Aorta (tissue), 5 donors: ENCODE data around the gene SCP2D1. TPM values are rescaled to one million over a fixed set of nuclear protein-coding genes. Genes with fewer than 3 reads are reported as not detected.

ENCODE experiments used
- ATAC-seq: fragments of 200-7000 bp; cut with Tn5 transposase; one replicate; pipeline ENCODE4 v1.9.1; 2022; ENCODE audit warnings: moderate library complexity; ENCODE audit not compliant: low FRiP score
- DNase-seq, 2 donors: peaks; one replicate each; pipeline ENCODE4 v3.0.0-alpha.2; 2020
- H3K27ac ChIP-seq, 2 donors: one replicate each; pipeline ENCODE4 v1.5.1; 2013; ENCODE audit warnings: low read length in 2 of 2, mild to moderate bottlenecking in 2 of 2, moderate library complexity in 2 of 2, control low read depth in 1 of 2, inconsistent platforms in 1 of 2, low read depth in 1 of 2
- H3K27me3 ChIP-seq, 2 donors: one replicate each; pipeline ENCODE4 v1.6.1; 2013; ENCODE audit warnings: control low read depth in 1 of 2, low read length in 1 of 2, mild to moderate bottlenecking in 1 of 2, moderate library complexity in 1 of 2; ENCODE audit not compliant: insufficient read depth in 2 of 2, control insufficient read depth in 1 of 2
- H3K36me3 ChIP-seq, 2 donors: one replicate each; pipeline ENCODE4 v1.6.1; 2013; ENCODE audit warnings: control low read depth in 1 of 2, low read length in 1 of 2, mild to moderate bottlenecking in 1 of 2; ENCODE audit not compliant: insufficient read depth in 2 of 2, control insufficient read depth in 1 of 2
- H3K4me1 ChIP-seq, 2 donors: one replicate each; pipeline ENCODE4 v1.6.1; 2013; ENCODE audit warnings: low read length in 2 of 2, control low read depth in 1 of 2, mild to moderate bottlenecking in 1 of 2, moderate library complexity in 1 of 2; ENCODE audit not compliant: insufficient read depth in 2 of 2, control insufficient read depth in 1 of 2
- H3K4me3 ChIP-seq, 2 donors: one replicate each; pipeline ENCODE4 v1.5.1; 2013; ENCODE audit warnings: low read length in 2 of 2, control low read depth in 1 of 2, mild to moderate bottlenecking in 1 of 2
- H3K9me3 ChIP-seq: one replicate; pipeline ENCODE4 v1.6.1; 2013; ENCODE audit warnings: mild to moderate bottlenecking, low read length; ENCODE audit not compliant: control insufficient read depth
- WGBS, 2 donors: extraction: QIAGEN DNeasy Blood & Tissue Kit; methylation state at CpG; one replicate each; pipeline ENCODE4 v1.1.7; 2013; 5-methylcytosine and 5-hydroxymethylcytosine counted together
- intact Hi-C, 2 donors: fragments of 100-400 bp; cut with DNase I; formaldehyde crosslinking; loops; one replicate each; pipeline versions ENCODE4 v1.14.2 to v1.15.0; 2022
- polyA plus RNA-seq, 2 donors: library from polyadenylated mRNA; stranded (reverse); fragments of 200-250 nt; gene quantifications; one replicate each; pipeline ENCODE4 v1.2.3, GENCODE V29; 2013
- total RNA-seq, 2 donors: library from RNA; stranded (reverse); fragmentation: NEBNext Ultra II Directional; extraction: Animal tissue kit (Norgen Biotek cat#: 25700); gene quantifications; one replicate each; pipeline ENCODE4 v1.2.1, GENCODE V29; 2021
- donor health status: healthy with polysubstance abuse.
- donor health status: Bipolar disorder and iron deficiency.
- donor health status: DM: no; HTN: no; CAD: no.
- donor health status: DM: no; HTN: no; CAD: no.
- donor health status: DM: yes; HTN: yes; CAD: no.

SCP2D1 gene
- total and polyA plus RNA-seq, 4 donors, result not detected

DNA sequence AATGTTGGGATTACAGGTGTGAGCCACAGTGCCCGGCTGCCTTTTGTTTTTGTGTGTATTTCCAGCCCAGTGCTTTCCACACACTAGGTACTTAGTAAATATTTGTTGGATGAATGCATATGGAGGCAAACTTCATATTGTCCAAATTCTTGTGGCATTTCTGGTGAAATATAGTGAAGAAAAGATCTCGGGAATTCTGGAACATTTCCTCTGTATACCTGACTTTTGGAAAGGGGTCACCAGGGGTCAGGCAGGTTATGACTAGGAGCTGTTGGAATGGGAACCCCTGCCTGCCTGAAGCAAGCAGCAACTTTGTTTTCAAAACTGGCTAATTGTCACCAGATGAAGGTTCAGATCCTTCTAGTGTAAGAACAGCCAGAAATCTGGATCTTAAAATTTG is 12.1 kb upstream of the SCP2D1 start:
- Histone ChIP-seq H3K27ac (no peak overlapping the region), H3K36me3 (no peaks in the 10 kb centered on the region), H3K4me3 (no peak overlapping the region), H3K4me1 (no peaks in the 10 kb centered on the region), H3K9me3 (no peaks in the 10 kb centered on the region), H3K27me3 (no peaks in the 10 kb centered on the region)
- 78 to 83% methylated on average over 2 of the region's 2 CpGs for WGBS, 2 donors
- ATAC-seq (no peak), DNase-seq (no peak)
- intact Hi-C loops, result no loop called here

DNA sequence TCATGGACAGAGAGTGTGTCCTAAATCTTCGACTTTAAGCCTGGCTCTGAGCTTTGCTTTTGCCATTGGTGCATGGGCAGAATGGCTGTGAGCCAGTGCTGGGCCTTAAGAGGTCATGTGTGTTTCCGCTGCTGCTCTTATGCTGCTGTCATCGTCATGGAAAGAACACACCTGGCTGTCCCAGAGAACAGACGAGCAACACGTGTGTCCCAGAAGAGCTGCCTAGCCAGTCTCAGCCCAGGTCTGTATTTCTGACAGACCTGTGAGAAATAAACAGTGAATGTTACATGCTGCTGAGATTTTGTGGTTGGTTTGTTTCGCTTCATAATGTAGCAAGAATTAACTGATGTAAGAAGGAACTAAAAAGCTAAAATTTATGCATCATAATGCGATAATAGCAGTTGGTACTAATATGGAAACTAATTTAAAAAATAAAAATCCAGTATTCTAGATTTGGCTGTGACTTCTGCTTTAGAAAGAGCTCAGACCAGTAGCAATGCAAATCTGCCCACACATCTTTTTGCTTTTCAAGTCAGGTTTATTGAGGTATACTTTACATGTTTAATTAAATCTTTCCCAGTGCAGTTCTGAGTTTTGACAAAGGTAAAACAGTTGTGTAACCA is 11.5 kb upstream of the SCP2D1 start:
- no peaks in the 10 kb centered on the region for H3K4me1 ChIP-seq
- 75 to 84% methylated on average over 7 of the region's 7 CpGs for WGBS, 2 donors
- H3K36me3 ChIP-seq, result no peaks in the 10 kb centered on the region
- H3K4me3 ChIP-seq, result no peak overlapping the region
- H3K27me3 ChIP-seq, result no peaks in the 10 kb centered on the region
- ATAC-seq (no peak), DNase-seq (no peak)
- H3K9me3 ChIP-seq, result no peaks in the 10 kb centered on the region
- intact Hi-C loops, result no loop called here
- H3K27ac ChIP-seq, result no peak overlapping the region

DNA sequence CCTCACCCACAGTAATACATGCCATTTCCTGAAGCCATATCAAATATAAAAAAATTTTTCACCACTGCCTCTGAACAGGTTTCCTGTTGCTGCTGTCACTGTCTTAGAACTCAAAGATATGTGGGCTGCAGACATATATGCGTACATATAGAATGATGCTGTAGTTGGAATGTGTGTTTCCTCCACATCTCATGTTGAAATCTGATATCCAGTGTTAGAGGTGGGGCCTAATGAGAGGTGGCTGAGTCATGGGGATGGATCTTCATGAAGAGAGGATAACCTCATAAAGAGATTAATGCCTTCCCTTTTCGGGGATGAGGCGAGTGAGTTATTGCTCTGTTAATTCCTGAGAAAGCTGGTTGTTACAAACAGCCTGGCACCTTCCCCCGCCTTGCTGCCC is 7.7 kb upstream of the SCP2D1 start:
- WGBS, 2 donors, result 80 to 82% methylated on average over 4 of the region's 4 CpGs
- no peak for DNase-seq
- no peaks in the 10 kb centered on the region for H3K9me3 ChIP-seq

DNA sequence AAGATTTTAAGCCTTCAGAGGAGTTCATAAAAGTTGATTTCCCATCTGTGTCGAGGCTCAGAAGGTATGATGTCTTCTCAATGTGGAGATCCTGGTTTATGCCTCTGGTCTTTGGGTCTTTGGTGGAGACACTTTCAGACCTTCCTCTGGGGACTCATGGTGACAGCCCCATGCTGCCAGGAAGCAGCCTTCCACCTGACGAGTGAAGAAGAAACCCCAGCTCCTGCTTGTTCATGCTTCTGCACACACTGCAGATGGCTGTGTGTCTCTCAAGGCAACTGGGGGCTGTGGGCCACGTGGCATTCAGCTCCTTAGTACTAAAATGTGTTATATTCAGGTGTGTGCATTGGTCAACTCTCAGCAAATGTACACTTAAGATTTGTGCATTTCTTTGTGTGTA is 4.9 kb upstream of the SCP2D1 start:
- Histone ChIP-seq H3K4me3 (no peak overlapping the region), H3K27me3 (no peaks in the 10 kb centered on the region), H3K9me3 (no peaks in the 10 kb centered on the region), H3K36me3 (no peaks in the 10 kb centered on the region), H3K27ac (no peak overlapping the region), H3K4me1 (no peaks in the 10 kb centered on the region)
- intact Hi-C loops, result no loop called here
- WGBS, 2 donors, result 63 to 66% methylated on average over 3 of the region's 3 CpGs
- ATAC-seq (no peak), DNase-seq (no peak)

More for the DNA sequence above, 7.7 kb upstream of the SCP2D1 start:
- H3K4me1 ChIP-seq, result no peaks in the 10 kb centered on the region
- H3K27me3 ChIP-seq, result no peaks in the 10 kb centered on the region
- no peak overlapping the region for H3K27ac ChIP-seq
- H3K4me3 ChIP-seq, result no peak overlapping the region
- intact Hi-C loops, result no loop called here
- H3K36me3 ChIP-seq, result no peaks in the 10 kb centered on the region
- ATAC-seq, result no peak

DNA sequence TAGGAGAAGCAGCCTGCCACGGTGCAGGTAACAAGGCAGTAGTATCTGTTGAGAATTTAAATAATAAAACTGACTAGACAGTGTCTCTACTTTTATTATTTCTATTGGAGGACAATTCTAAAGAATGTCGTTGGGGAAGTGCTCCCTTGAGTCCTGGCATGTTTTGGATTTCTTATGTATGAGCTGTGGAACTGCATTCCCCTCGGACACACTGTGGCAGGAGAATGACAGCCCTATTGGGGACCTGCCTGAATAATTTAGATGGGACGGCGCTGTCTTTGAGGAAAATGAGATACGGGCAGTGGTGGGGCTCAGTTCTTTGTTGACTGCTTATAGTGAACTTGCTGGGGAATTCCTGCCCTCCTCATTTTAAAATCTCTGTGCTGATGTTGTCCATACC is 2.4 kb upstream of the SCP2D1 start:
- intact Hi-C loops, result no loop called here
- WGBS, 2 donors, result 54 to 60% methylated on average over 6 of the region's 6 CpGs
- Histone ChIP-seq H3K36me3 (no peaks in the 10 kb centered on the region), H3K4me3 (no peak overlapping the region), H3K27ac (no peak overlapping the region), H3K9me3 (no peaks in the 10 kb centered on the region), H3K4me1 (no peaks in the 10 kb centered on the region), H3K27me3 (no peaks in the 10 kb centered on the region)
- DNase-seq (no peak), ATAC-seq (no peak)

DNA sequence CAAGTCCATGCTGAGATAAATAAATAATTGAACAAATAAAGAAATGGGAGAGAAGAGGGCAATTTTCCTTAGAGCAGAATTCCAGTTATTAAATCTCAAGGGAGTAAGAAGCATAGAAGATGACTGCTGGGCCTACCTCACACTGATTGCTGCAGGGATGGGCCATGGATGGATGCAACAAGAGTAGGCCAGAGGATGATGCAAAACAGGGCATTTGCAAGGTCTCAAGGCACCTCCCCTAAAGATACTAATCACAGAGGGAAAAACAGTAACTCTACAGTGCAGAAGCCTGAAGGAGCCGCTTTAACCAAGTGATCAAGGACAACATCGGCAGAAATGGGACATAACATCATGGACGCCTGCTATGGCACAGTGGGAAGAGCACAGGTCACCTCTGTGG is 1.7 kb upstream of the SCP2D1 start:
- ATAC-seq (no peak), DNase-seq (no peak)
- no peaks in the 10 kb centered on the region for H3K36me3 ChIP-seq
- no peaks in the 10 kb centered on the region for H3K9me3 ChIP-seq
- H3K27ac ChIP-seq, result no peak overlapping the region
- no peak overlapping the region for H3K4me3 ChIP-seq
- intact Hi-C loops, result no loop called here
- no peaks in the 10 kb centered on the region for H3K4me1 ChIP-seq
- no peaks in the 10 kb centered on the region for H3K27me3 ChIP-seq
- WGBS, 2 donors, result 96 to 99% methylated on average over 3 of the region's 3 CpGs

DNA sequence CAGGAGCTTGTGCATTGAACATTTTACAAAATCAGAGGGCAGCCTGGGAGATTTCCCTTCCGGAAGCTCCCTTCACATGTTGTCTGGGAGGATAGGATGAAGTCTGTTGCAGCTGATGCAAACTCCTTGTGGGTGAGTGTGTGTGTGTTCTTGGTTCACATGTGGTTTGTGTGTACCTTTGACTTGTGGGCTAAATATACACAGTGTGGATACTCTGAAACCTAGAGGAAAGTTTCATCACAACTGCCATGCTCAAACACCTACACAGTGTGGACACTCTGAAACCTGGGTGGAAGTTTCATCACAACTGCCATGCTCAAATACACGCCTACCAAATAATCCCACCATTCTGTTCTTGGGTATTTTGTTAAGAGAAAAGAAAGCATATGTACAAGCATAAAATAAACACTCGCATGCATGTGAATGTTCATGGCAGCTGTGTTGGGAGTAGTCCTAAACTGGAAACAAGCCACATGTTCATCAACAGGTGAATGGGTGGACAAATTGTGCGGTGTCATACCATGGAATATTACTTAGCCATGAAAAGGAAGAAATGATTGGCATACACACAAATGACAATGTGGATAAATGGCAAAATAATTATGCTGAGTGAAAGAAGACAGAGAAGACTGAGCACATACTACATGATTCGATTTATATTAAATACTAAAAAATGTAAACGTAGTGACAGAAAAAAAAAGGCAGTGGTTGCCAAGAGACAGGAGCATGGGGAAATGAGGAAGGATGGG is 1.8 kb downstream of the SCP2D1 start:
- intact Hi-C loops, result no loop called here
- ATAC-seq, result no peak
- 94 to 96% methylated on average over 6 of the region's 6 CpGs for WGBS, 2 donors

DNA sequence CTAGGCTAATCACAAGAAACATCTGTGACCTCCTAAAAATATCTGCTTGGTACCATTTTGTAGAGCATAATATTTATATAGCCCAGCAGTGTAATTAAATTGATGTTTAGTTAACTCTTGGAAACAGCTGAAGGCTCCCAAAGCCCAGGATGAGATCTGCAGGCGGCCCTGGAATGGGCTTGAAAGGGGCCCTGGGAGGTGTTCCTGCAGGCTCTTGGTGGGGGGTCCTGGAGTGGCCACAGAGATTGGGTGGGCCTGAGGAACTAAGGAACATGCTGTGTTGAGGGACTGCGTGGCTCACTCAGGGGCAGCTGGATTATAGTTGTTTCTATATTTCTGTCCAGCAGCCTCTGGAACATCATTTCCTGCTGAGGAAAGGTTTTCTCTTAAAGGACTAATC is 9.2 kb downstream of the SCP2D1 start:
- no peak overlapping the region for H3K27ac ChIP-seq
- H3K36me3 ChIP-seq, result no peaks in the 10 kb centered on the region
- no peaks in the 10 kb centered on the region for H3K9me3 ChIP-seq
- no peaks in the 10 kb centered on the region for H3K27me3 ChIP-seq
- no peak for DNase-seq
- 76 to 80% methylated on average over 2 of the region's 2 CpGs for WGBS, 2 donors
- no peak overlapping the region for H3K4me3 ChIP-seq
- no peak for ATAC-seq
- no peaks in the 10 kb centered on the region for H3K4me1 ChIP-seq
- intact Hi-C loops, result no loop called here

More for the DNA sequence above, 1.8 kb downstream of the SCP2D1 start:
- Histone ChIP-seq H3K27me3 (no peaks in the 10 kb centered on the region), H3K4me1 (no peaks in the 10 kb centered on the region), H3K36me3 (no peaks in the 10 kb centered on the region), H3K4me3 (no peak overlapping the region), H3K9me3 (no peaks in the 10 kb centered on the region), H3K27ac (no peak overlapping the region)
- no peak for DNase-seq

DNA sequence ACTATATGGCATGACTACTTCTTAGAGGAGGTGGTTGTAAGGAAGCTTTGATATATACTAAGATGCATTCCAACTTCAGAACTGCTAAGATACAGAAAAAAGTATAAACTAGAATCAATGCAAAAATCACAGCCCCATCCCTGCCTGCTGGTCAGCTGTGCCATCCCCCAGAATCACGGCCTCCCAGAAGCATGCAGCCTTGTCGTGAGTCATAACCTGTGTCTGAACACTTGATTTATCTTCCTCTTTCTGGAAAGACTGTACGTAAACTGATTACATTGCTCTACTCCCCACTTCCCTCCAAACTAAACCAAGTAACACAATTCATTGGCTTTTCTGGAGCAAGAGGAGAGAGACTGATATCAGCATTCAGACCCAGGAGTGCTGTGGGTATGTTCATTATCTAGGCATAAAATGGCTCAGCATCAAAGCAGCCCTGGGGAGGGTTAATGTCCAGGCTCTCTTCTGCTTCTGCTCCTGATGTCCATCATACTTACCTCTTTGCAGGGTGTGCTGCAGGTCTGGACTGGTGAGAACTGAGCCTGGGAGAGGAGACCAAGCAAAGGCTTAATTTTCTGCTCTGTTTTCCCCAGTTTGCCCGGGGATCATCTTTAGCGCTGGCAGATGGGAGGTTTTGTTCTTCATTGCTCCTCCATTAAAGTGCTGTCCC is 18.4 kb downstream of the SCP2D1 start:
- 35 to 45% methylated on average over 5 of the region's 5 CpGs for WGBS, 2 donors
- Histone ChIP-seq H3K36me3 (no peaks in the 10 kb centered on the region), H3K27me3 (no peaks in the 10 kb centered on the region), H3K9me3 (no peaks in the 10 kb centered on the region), H3K4me3 (no peak overlapping the region), H3K4me1 (no peaks in the 10 kb centered on the region), H3K27ac (no peak overlapping the region)
- intact Hi-C loops, result no loop called here
- ATAC-seq (no peak), DNase-seq (no peak)
